GM12878 (cell line): ENCODE measurements around the gene LYSMD1. TPM values are rescaled to one million over a fixed set of nuclear protein-coding genes. Genes with fewer than 3 reads are reported as not detected.
A peak's percentile ranks its signal among the peaks of the same experiment; 100 is the strongest.

Experiments
- BHLHE40 ChIP-seq, 2 experiments: fragments of 450-650 bp in 1 of 2; IDR thresholded peaks; 2 replicates each; pipeline ENCODE4 v1.6.1; 2011 to 2017; ENCODE audit warnings: low read depth in 2 of 2, borderline replicate concordance in 1 of 2, improper control_type of control experiment in 1 of 2, low read length in 1 of 2, mild to moderate bottlenecking in 1 of 2
- CBX5 ChIP-seq: sonication (generic); IDR thresholded peaks from 2 replicates; pipeline ENCODE4 v1.6.1; 2016; ENCODE audit warnings: low read depth, moderate library complexity, mild to moderate bottlenecking, inconsistent platforms
- FOXK2 ChIP-seq: fragments of 450-650 bp; IDR thresholded peaks from 2 replicates; pipeline ENCODE4 v1.6.1; 2017; ENCODE audit warnings: mild to moderate bottlenecking, moderate library complexity
- MTA2 ChIP-seq: fragments of 450-650 bp; IDR thresholded peaks from 2 replicates; pipeline ENCODE4 v1.6.1; 2016; ENCODE audit warnings: low read depth, mild to moderate bottlenecking, moderate library complexity
- MXI1 ChIP-seq: fragments of 150-350 bp; IDR thresholded peaks from 2 replicates; pipeline ENCODE4 v1.6.1; 2011; ENCODE audit warnings: low read depth, mild to moderate bottlenecking, inconsistent platforms, low read length, improper control_type of control experiment
- MYB ChIP-seq: fragments of 150-350 bp; IDR thresholded peaks from 2 replicates; pipeline ENCODE4 v1.6.1; 2014; ENCODE audit warnings: mild to moderate bottlenecking, low read depth, low read length, borderline replicate concordance
- NR2C1 ChIP-seq: fragments of 450-650 bp; IDR thresholded peaks from 2 replicates; pipeline ENCODE4 v1.6.1; 2017; ENCODE audit warnings: antibody characterized with exemption, mild to moderate bottlenecking, moderate library complexity
- PAX5 ChIP-seq: IDR thresholded peaks from 2 replicates; pipeline ENCODE4 v1.6.1; 2011; ENCODE audit warnings: low read depth, low read length, borderline replicate concordance
- RAD21 ChIP-seq: IDR thresholded peaks from 2 replicates; pipeline ENCODE4 v1.6.1; 2011; ENCODE audit warnings: mild to moderate bottlenecking, low read depth, low read length, moderate library complexity; ENCODE audit not compliant: insufficient read depth
- RUNX3 ChIP-seq: IDR thresholded peaks from 2 replicates; pipeline ENCODE4 v1.6.1; 2012; ENCODE audit warnings: low read length, inconsistent platforms
- SIN3A ChIP-seq: IDR thresholded peaks from 2 replicates; pipeline ENCODE4 v1.6.1; 2012; ENCODE audit warnings: low read depth, low read length, improper control_type of control experiment
- SUPT20H ChIP-seq: IDR thresholded peaks from 2 replicates; pipeline ENCODE4 v1.6.1; 2011; ENCODE audit warnings: low read depth, mild to moderate bottlenecking, low read length, moderate library complexity, borderline replicate concordance; ENCODE audit not compliant: control insufficient read depth
- WRNIP1 ChIP-seq: IDR thresholded peaks from 2 replicates; pipeline ENCODE4 v1.6.1; 2011; ENCODE audit warnings: low read depth, low read length, improper control_type of control experiment, borderline replicate concordance
- polyA plus RNA-seq, 11 experiments: library from polyadenylated mRNA; depleted of rRNA in 4 of 11; unstranded in 6 of 11; stranded (reverse) in 5 of 11; fragments of >200 nt; fragmentation: Nextera tagmentation in 4 of 11; fragmentation: Illumina TruSeq in 1 of 11; extraction: Ambion mirVana in 4 of 11; extraction: Trizol in 1 of 11; gene quantifications; 1 replicate in 1 of 11; 2 replicates in 10 of 11; pipeline versions ENCODE4 v1.2.1 to v1.2.3, GENCODE V29; 2011 to 2016; ENCODE audit warnings: inconsistent platforms in 2 of 11, missing spikeins in 2 of 11, low read depth in 1 of 11
- total RNA-seq, 4 experiments: library from RNA; depleted of rRNA in 3 of 4; stranded (reverse); fragments of >200 nt in 3 of 4; fragmentation: Illumina TruSeq in 1 of 4; extraction: Trizol in 1 of 4; gene quantifications; 2 replicates each; pipeline versions ENCODE4 v1.2.1 to v1.2.3, GENCODE V29; 2013 to 2021
- TF ChIP-seq, protein P1 (sequence below): fragments of 450-650 bp; IDR thresholded peaks from 2 replicates; pipeline ENCODE4 v1.6.1; 2014; ENCODE audit warnings: mild to moderate bottlenecking
- TF ChIP-seq, protein P2 (sequence below): fragments of 450-650 bp; formaldehyde crosslinking; IDR thresholded peaks from 2 replicates; pipeline ENCODE4 v1.5.0; 2022; ENCODE audit warnings: mild to moderate bottlenecking, missing genetic modification characterization
- TF ChIP-seq, protein P3 (sequence below): IDR thresholded peaks from 2 replicates; pipeline ENCODE4 v1.6.1; 2012; ENCODE audit warnings: low read length, inconsistent platforms
- TF ChIP-seq, protein P4 (sequence below): fragments of 450-650 bp; IDR thresholded peaks from 2 replicates; pipeline ENCODE4 v1.6.1; 2018; ENCODE audit warnings: borderline replicate concordance, mild to moderate bottlenecking; ENCODE audit not compliant: partially characterized antibody
- TF ChIP-seq, protein P5 (sequence below): fragments of 450-650 bp; IDR thresholded peaks from 2 replicates; pipeline ENCODE4 v1.6.1; 2017; ENCODE audit warnings: mild to moderate bottlenecking

The LYSMD1 gene
- total and polyA plus RNA-seq, 10 of the 15 experiments (the other 5 are each of a cell fraction or from before 2014, with no cell fraction given), result 0.80 to 10.4 (median 6.5) TPM

DNA sequence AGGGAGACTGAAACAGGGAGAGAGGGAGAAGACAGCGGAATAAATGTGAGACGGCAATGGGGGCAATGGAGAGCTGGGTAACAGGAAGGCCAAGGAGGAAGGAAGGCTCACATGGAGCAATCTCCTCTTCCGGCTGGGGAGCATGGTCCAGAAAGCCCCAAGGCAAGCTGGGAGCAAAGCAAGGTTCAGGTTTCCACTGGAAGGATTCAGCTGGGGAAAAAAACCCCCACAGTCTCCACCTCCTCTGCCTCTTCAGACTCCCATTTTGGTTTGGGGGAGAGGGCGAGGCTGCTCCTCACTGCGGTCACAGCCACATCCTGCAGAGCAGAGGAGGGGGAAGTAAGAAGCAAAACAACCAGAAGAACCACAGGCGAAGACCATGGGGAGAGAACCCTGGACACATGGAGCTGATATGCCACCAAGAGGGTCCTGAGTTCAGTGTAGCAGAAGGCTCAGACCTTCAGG is 8.6 kb downstream of the LYSMD1 start (continued):
- TF ChIP-seq SUPT20H (no peak), PAX5 (no peak), SIN3A (no peak), NR2C1 (no peak), MYB (no peak), RAD21 (no peak), MTA2 (no peak; the same call in 1 of the 2 replicates), RUNX3 (peak; percentile 97), WRNIP1 (no peak), MXI1 (no peak; the same call in 1 of the 2 replicates), FOXK2 (no peak), CBX5 (no peak), BHLHE40 (IDR thresholded peaks at IDR 0.05; ENCODE audit: borderline replicate concordance in 1 of 2, low read depth in 2 of 2, low read length in 1 of 2) (no peak)
- TF ChIP-seq, protein P1, sequence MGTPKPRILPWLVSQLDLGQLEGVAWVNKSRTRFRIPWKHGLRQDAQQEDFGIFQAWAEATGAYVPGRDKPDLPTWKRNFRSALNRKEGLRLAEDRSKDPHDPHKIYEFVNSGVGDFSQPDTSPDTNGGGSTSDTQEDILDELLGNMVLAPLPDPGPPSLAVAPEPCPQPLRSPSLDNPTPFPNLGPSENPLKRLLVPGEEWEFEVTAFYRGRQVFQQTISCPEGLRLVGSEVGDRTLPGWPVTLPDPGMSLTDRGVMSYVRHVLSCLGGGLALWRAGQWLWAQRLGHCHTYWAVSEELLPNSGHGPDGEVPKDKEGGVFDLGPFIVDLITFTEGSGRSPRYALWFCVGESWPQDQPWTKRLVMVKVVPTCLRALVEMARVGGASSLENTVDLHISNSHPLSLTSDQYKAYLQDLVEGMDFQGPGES, result no peak
- TF ChIP-seq, protein P2, sequence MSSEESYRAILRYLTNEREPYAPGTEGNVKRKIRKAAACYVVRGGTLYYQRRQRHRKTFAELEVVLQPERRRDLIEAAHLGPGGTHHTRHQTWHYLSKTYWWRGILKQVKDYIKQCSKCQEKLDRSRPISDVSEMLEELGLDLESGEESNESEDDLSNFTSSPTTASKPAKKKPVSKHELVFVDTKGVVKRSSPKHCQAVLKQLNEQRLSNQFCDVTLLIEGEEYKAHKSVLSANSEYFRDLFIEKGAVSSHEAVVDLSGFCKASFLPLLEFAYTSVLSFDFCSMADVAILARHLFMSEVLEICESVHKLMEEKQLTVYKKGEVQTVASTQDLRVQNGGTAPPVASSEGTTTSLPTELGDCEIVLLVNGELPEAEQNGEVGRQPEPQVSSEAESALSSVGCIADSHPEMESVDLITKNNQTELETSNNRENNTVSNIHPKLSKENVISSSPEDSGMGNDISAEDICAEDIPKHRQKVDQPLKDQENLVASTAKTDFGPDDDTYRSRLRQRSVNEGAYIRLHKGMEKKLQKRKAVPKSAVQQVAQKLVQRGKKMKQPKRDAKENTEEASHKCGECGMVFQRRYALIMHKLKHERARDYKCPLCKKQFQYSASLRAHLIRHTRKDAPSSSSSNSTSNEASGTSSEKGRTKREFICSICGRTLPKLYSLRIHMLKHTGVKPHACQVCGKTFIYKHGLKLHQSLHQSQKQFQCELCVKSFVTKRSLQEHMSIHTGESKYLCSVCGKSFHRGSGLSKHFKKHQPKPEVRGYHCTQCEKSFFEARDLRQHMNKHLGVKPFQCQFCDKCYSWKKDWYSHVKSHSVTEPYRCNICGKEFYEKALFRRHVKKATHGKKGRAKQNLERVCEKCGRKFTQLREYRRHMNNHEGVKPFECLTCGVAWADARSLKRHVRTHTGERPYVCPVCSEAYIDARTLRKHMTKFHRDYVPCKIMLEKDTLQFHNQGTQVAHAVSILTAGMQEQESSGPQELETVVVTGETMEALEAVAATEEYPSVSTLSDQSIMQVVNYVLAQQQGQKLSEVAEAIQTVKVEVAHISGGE (CRISPR knock-in tag), result no peak
- TF ChIP-seq, protein P3, sequence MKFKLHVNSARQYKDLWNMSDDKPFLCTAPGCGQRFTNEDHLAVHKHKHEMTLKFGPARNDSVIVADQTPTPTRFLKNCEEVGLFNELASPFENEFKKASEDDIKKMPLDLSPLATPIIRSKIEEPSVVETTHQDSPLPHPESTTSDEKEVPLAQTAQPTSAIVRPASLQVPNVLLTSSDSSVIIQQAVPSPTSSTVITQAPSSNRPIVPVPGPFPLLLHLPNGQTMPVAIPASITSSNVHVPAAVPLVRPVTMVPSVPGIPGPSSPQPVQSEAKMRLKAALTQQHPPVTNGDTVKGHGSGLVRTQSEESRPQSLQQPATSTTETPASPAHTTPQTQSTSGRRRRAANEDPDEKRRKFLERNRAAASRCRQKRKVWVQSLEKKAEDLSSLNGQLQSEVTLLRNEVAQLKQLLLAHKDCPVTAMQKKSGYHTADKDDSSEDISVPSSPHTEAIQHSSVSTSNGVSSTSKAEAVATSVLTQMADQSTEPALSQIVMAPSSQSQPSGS, result no peak
- TF ChIP-seq, protein P4, sequence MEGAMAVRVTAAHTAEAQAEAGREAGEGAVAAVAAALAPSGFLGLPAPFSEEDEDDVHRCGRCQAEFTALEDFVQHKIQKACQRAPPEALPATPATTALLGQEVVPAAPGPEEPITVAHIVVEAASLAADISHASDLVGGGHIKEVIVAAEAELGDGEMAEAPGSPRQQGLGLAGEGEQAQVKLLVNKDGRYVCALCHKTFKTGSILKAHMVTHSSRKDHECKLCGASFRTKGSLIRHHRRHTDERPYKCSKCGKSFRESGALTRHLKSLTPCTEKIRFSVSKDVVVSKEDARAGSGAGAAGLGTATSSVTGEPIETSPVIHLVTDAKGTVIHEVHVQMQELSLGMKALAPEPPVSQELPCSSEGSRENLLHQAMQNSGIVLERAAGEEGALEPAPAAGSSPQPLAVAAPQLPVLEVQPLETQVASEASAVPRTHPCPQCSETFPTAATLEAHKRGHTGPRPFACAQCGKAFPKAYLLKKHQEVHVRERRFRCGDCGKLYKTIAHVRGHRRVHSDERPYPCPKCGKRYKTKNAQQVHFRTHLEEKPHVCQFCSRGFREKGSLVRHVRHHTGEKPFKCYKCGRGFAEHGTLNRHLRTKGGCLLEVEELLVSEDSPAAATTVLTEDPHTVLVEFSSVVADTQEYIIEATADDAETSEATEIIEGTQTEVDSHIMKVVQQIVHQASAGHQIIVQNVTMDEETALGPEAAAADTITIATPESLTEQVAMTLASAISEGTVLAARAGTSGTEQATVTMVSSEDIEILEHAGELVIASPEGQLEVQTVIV, result no peak
- TF ChIP-seq, protein P5, sequence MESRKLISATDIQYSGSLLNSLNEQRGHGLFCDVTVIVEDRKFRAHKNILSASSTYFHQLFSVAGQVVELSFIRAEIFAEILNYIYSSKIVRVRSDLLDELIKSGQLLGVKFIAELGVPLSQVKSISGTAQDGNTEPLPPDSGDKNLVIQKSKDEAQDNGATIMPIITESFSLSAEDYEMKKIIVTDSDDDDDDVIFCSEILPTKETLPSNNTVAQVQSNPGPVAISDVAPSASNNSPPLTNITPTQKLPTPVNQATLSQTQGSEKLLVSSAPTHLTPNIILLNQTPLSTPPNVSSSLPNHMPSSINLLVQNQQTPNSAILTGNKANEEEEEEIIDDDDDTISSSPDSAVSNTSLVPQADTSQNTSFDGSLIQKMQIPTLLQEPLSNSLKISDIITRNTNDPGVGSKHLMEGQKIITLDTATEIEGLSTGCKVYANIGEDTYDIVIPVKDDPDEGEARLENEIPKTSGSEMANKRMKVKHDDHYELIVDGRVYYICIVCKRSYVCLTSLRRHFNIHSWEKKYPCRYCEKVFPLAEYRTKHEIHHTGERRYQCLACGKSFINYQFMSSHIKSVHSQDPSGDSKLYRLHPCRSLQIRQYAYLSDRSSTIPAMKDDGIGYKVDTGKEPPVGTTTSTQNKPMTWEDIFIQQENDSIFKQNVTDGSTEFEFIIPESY, result no peak
